K562 (cell line): ENCODE measurements around the gene PTGES3. TPM values are rescaled to one million over a fixed set of nuclear protein-coding genes. Genes with fewer than 3 reads are reported as not detected.

Source experiments
- ARNT ChIP-seq, 2 experiments: fragments of 450-650 bp; IDR thresholded peaks; 2 replicates each; pipeline ENCODE4 v1.6.1; 2016; ENCODE audit warnings: mild to moderate bottlenecking in 1 of 2
- FOXP1 ChIP-seq: sonication (generic); formaldehyde crosslinking; IDR thresholded peaks from 2 replicates; pipeline ENCODE4 v1.8.0; 2022; ENCODE audit warnings: mild to moderate bottlenecking, missing genetic modification reagents
- HMGN3 ChIP-seq: IDR thresholded peaks from 2 replicates; pipeline ENCODE4 v1.6.1; 2011; ENCODE audit warnings: borderline replicate concordance, low read depth, mild to moderate bottlenecking, mixed read lengths, low read length; ENCODE audit not compliant: insufficient read length; ENCODE audit errors: extremely low read depth
- LARP7 ChIP-seq: fragments of 450-650 bp; IDR thresholded peaks from 2 replicates; pipeline ENCODE4 v1.6.1; 2016
- MECOM ChIP-seq: fragments of 250-450 bp; sonication (Bioruptor Pico); IDR thresholded peaks from 2 replicates; pipeline ENCODE4 v1.8.0; 2022; ENCODE audit warnings: inconsistent platforms
- MIER1 ChIP-seq: fragments of 450-650 bp; IDR thresholded peaks from 2 replicates; pipeline ENCODE4 v1.6.1; 2016; ENCODE audit warnings: antibody characterized with exemption, mild to moderate bottlenecking, low read depth
- MYC ChIP-seq, 2 experiments: fragments of 250-450 bp in 1 of 2; sonication (Bioruptor Pico) in 1 of 2; IDR thresholded peaks; 2 replicates each; pipeline versions ENCODE4 v1.5.1 to v1.6.1; 2012 to 2021; ENCODE audit warnings: low read depth in 2 of 2, borderline replicate concordance in 1 of 2, improper control_type of control experiment in 1 of 2, low read length in 1 of 2, mild to moderate bottlenecking in 1 of 2, moderate library complexity in 1 of 2
- RAD51 ChIP-seq: fragments of 450-650 bp; IDR thresholded peaks from 2 replicates; pipeline ENCODE4 v1.7.1; 2016; ENCODE audit warnings: low read depth, mild to moderate bottlenecking, borderline replicate concordance
- SIN3A ChIP-seq, 2 experiments: fragments of 150-350 bp in 1 of 2; IDR thresholded peaks; 2 replicates each; pipeline ENCODE4 v1.6.1; 2011 to 2016; ENCODE audit warnings: borderline replicate concordance in 2 of 2, low read depth in 2 of 2, low read length in 2 of 2, mild to moderate bottlenecking in 2 of 2, moderate library complexity in 2 of 2; ENCODE audit not compliant: control insufficient read depth in 1 of 2
- SIRT6 ChIP-seq: IDR thresholded peaks from one replicate; pipeline ENCODE4 v1.6.1; 2012; ENCODE audit warnings: low read depth, mild to moderate bottlenecking, control low read depth, inconsistent platforms, low read length, moderate library complexity
- TSHZ1 ChIP-seq: fragments of 250-450 bp; sonication (Bioruptor Pico); IDR thresholded peaks from 2 replicates; pipeline ENCODE4 v1.4.0; 2020; ENCODE audit warnings: mild to moderate bottlenecking, moderate library complexity
- ZFP30 ChIP-seq: fragments of 250-450 bp; sonication (Bioruptor Pico); IDR thresholded peaks from 2 replicates; pipeline ENCODE4 v1.8.0; 2022; ENCODE audit warnings: moderate library complexity, mild to moderate bottlenecking, inconsistent platforms, borderline replicate concordance
- ZFP91 ChIP-seq: sonication (generic); formaldehyde crosslinking; IDR thresholded peaks from 2 replicates; pipeline ENCODE4 v1.8.0; 2022; ENCODE audit warnings: mild to moderate bottlenecking, missing genetic modification reagents
- ZNF217 ChIP-seq: sonication (generic); formaldehyde crosslinking; IDR thresholded peaks from 2 replicates; pipeline ENCODE4 v1.8.0; 2022; ENCODE audit warnings: mild to moderate bottlenecking, missing genetic modification reagents
- ZNF311 ChIP-seq: fragments of 250-450 bp; sonication (Bioruptor Pico); IDR thresholded peaks from 2 replicates; pipeline ENCODE4 v1.4.0; 2020; ENCODE audit warnings: mild to moderate bottlenecking, moderate library complexity
- polyA plus RNA-seq, 8 experiments: library from polyadenylated mRNA; depleted of rRNA in 4 of 8; stranded (reverse) in 5 of 8; unstranded in 3 of 8; fragments of >200 nt; fragmentation: Nextera tagmentation in 2 of 8; fragmentation: Illumina TruSeq in 1 of 8; extraction: Ambion mirVana in 2 of 8; extraction: Trizol in 1 of 8; gene quantifications; 2 replicates each; pipeline versions ENCODE4 v1.2.1 to v1.2.3, GENCODE V29; 2011 to 2014; ENCODE audit warnings: inconsistent platforms in 1 of 8, missing spikeins in 1 of 8
- total RNA-seq, 7 experiments: library from RNA; depleted of rRNA in 6 of 7; stranded (reverse); fragments of >200 nt in 6 of 7; fragmentation: Illumina TruSeq in 2 of 7; extraction: Trizol in 2 of 7; gene quantifications; 2 replicates each; pipeline versions ENCODE4 v1.2.1 to v1.2.3, GENCODE V29; 2011 to 2021; ENCODE audit warnings: low replicate concordance in 1 of 7
- TF ChIP-seq, protein P1 (sequence below), 3 experiments: IDR thresholded peaks in 2 of 3; conservative IDR thresholded peaks in 1 of 3; 2 replicates each; pipeline ENCODE4 v1.5.1; 2011 to 2012; ENCODE audit warnings: low read length in 3 of 3, mild to moderate bottlenecking in 3 of 3, control low read depth in 2 of 3, improper control_type of control experiment in 1 of 3, inconsistent platforms in 1 of 3, low read depth in 1 of 3, mixed read lengths in 1 of 3, moderate library complexity in 1 of 3; ENCODE audit not compliant: insufficient read depth in 2 of 3
- TF ChIP-seq, protein P2 (sequence below): sonication (generic); formaldehyde crosslinking; IDR thresholded peaks from 2 replicates; pipeline ENCODE4 v1.8.1; 2023; ENCODE audit warnings: mild to moderate bottlenecking, missing genetic modification reagents

PTGES3 gene
- total and polyA plus RNA-seq, 9 of the 15 experiments (the other 6 are each of a cell fraction or from before 2014, with no cell fraction given), result 163 to 501 (median 213) TPM

- TF ChIP-seq ZNF217 (no peak), SIN3A (IDR thresholded peaks at IDR 0.05; ENCODE audit: borderline replicate concordance in 2 of 2, control insufficient read depth in 1 of 2, low read depth in 2 of 2, low read length in 2 of 2) (peak; percentile 51 to 74; a peak in 2 of 4 replicates), MIER1 (no peak), ZFP91 (CRISPR knock-in tag) (peak; percentile 93), TSHZ1 (CRISPR knock-in tag) (no peak), MYC (IDR thresholded peaks at IDR 0.05; ENCODE audit: low read depth, low read length) (no peak; the same call in 1 of the 2 replicates), MYC (CRISPR knock-in tag; IDR thresholded peaks at IDR 0.05; ENCODE audit: borderline replicate concordance, low read depth) (no peak), ZFP30 (no peak), SIRT6 (no peak), MECOM (CRISPR knock-in tag) (no peak), RAD51 (no peak), ARNT (IDR thresholded peaks at IDR 0.05) (no peak), FOXP1 (CRISPR knock-in tag) (no peak), LARP7 (no peak), HMGN3 (peak; percentile 67), ZNF311 (CRISPR knock-in tag) (no peak)
- TF ChIP-seq, protein P1, sequence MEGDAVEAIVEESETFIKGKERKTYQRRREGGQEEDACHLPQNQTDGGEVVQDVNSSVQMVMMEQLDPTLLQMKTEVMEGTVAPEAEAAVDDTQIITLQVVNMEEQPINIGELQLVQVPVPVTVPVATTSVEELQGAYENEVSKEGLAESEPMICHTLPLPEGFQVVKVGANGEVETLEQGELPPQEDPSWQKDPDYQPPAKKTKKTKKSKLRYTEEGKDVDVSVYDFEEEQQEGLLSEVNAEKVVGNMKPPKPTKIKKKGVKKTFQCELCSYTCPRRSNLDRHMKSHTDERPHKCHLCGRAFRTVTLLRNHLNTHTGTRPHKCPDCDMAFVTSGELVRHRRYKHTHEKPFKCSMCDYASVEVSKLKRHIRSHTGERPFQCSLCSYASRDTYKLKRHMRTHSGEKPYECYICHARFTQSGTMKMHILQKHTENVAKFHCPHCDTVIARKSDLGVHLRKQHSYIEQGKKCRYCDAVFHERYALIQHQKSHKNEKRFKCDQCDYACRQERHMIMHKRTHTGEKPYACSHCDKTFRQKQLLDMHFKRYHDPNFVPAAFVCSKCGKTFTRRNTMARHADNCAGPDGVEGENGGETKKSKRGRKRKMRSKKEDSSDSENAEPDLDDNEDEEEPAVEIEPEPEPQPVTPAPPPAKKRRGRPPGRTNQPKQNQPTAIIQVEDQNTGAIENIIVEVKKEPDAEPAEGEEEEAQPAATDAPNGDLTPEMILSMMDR (IDR thresholded peaks at IDR 0.05 in 2 of 3, conservative IDR thresholded peaks at IDR 0.05 in 1 of 3; ENCODE audit: insufficient read depth in 2 of 3, low read depth in 1 of 3, low read length in 3 of 3), result peak; percentile 63 to 80 (median 76)
- TF ChIP-seq, protein P2, sequence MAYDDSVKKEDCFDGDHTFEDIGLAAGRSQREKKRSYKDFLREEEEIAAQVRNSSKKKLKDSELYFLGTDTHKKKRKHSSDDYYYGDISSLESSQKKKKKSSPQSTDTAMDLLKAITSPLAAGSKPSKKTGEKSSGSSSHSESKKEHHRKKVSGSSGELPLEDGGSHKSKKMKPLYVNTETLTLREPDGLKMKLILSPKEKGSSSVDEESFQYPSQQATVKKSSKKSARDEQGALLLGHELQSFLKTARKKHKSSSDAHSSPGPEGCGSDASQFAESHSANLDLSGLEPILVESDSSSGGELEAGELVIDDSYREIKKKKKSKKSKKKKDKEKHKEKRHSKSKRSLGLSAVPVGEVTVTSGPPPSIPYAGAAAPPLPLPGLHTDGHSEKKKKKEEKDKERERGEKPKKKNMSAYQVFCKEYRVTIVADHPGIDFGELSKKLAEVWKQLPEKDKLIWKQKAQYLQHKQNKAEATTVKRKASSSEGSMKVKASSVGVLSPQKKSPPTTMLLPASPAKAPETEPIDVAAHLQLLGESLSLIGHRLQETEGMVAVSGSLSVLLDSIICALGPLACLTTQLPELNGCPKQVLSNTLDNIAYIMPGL (CRISPR knock-in tag), result 0 out of 2 replicates have a peak, but pooled peaks have one; percentile 32
Observed at GRCh38 chr12:56634837-56635791, 53.0 kb downstream of the PTGES3 start (continued).
